Left lobe of liver (tissue), 2 donors: ENCODE data around the gene HMHB1. TPM values are rescaled to one million over a fixed set of nuclear protein-coding genes. Genes with fewer than 3 reads are reported as not detected.

Source experiments
- ATAC-seq: fragments of 200-7000 bp; cut with Tn5 transposase; one replicate; pipeline ENCODE4 v1.9.1; 2020; ENCODE audit warnings: mild to moderate bottlenecking, moderate library complexity
- DNase-seq: peaks from one replicate; pipeline ENCODE4 v3.0.0-alpha.2; 2020; ENCODE audit warnings: low spot score
- total RNA-seq: library from RNA; stranded (reverse); gene quantifications from one replicate; pipeline ENCODE4 v1.2.1, GENCODE V29; 2021
- donor health status: DM: no; HTN: no; CAD: no; lungs with moderate emphysema.
- donor health status: DM: no; HTN: yes; CAD: no.

The HMHB1 gene
- not detected for total RNA-seq

GRCh38 chr5:143812085-143812705 lies at the start of gene HMHB1:
TSS of gene HMHB1 (plus strand) at chr5:143812161.
- no peak for ATAC-seq

GRCh38 chr5:143762636-143763220 lies 49.2 kb upstream of the HMHB1 start:
- no peak for DNase-seq
- no peak for ATAC-seq

More at GRCh38 chr5:143812085-143812705, at the start of gene HMHB1:
- DNase-seq, result no peak

GRCh38 chr5:143767162-143767561 lies 44.8 kb upstream of the HMHB1 start:
- DNase-seq (no peak), ATAC-seq (no peak)

GRCh38 chr5:143769026-143769786 lies 42.8 kb upstream of the HMHB1 start:
- ATAC-seq, result no peak

GRCh38 chr5:143770450-143770849 lies 41.5 kb upstream of the HMHB1 start:
- no peak for DNase-seq
- no peak for ATAC-seq

More at GRCh38 chr5:143769026-143769786, 42.8 kb upstream of the HMHB1 start:
- DNase-seq, result no peak

GRCh38 chr5:143771189-143771588 lies 40.8 kb upstream of the HMHB1 start:
- ATAC-seq (no peak), DNase-seq (no peak)

GRCh38 chr5:143771602-143772001 lies 40.4 kb upstream of the HMHB1 start:
- no peak for ATAC-seq
- no peak for DNase-seq

GRCh38 chr5:143772621-143773020 lies 39.3 kb upstream of the HMHB1 start:
- no peak for DNase-seq
- ATAC-seq, result no peak

GRCh38 chr5:143775258-143775657 lies 36.7 kb upstream of the HMHB1 start:
- DNase-seq, result no peak
- ATAC-seq, result no peak

- DNase-seq (no peak), ATAC-seq (no peak)
Observed at GRCh38 chr5:143776951-143777350, 35.0 kb upstream of the HMHB1 start.

GRCh38 chr5:143779506-143779905 lies 32.5 kb upstream of the HMHB1 start:
- DNase-seq (no peak), ATAC-seq (no peak)

GRCh38 chr5:143781993-143782520 lies 29.9 kb upstream of the HMHB1 start:
- DNase-seq, result no peak
- ATAC-seq, result no peak

- ATAC-seq, result no peak
- no peak for DNase-seq
Observed at GRCh38 chr5:143782588-143783386, 29.2 kb upstream of the HMHB1 start.

- ATAC-seq, result no peak
- DNase-seq, result no peak
Observed at GRCh38 chr5:143788401-143788800, 23.6 kb upstream of the HMHB1 start.

GRCh38 chr5:143790457-143791112 lies 21.4 kb upstream of the HMHB1 start:
- ATAC-seq, result no peak
- DNase-seq, result no peak

GRCh38 chr5:143791848-143792731 lies 19.9 kb upstream of the HMHB1 start:
- DNase-seq (no peak), ATAC-seq (no peak)

GRCh38 chr5:143793249-143793648 lies 18.7 kb upstream of the HMHB1 start:
- DNase-seq (no peak), ATAC-seq (no peak)

- ATAC-seq, result no peak
Observed at GRCh38 chr5:143796125-143796524, 15.8 kb upstream of the HMHB1 start.

GRCh38 chr5:143796753-143797152 lies 15.2 kb upstream of the HMHB1 start:
- no peak for DNase-seq
- no peak for ATAC-seq

More at GRCh38 chr5:143796125-143796524, 15.8 kb upstream of the HMHB1 start:
- DNase-seq, result no peak
